Vagina (tissue), 2 donors: Measurements from ENCODE around the gene CD34.

Experiments
- POLR2AphosphoS5 ChIP-seq, 2 donors: sonication (generic); formaldehyde crosslinking; IDR thresholded peaks; one replicate each; pipeline ENCODE4 v1.9.0; 2017; ENCODE audit warnings: antibody characterized with exemption in 2 of 2, mild to moderate bottlenecking in 2 of 2, low read depth in 1 of 2; ENCODE audit not compliant: insufficient read depth in 1 of 2
- TF ChIP-seq, protein P1 (sequence below), 3 experiments: fragments of 450-650 bp in 2 of 3; fragments of 200-600 bp in 1 of 3; sonication (generic) in 1 of 3; IDR thresholded peaks; one replicate each; pipeline ENCODE4 v1.5.1; 2017 to 2019; ENCODE audit warnings: antibody characterized with exemption in 3 of 3, mild to moderate bottlenecking in 2 of 3, moderate library complexity in 2 of 3

- TF ChIP-seq, protein P1, sequence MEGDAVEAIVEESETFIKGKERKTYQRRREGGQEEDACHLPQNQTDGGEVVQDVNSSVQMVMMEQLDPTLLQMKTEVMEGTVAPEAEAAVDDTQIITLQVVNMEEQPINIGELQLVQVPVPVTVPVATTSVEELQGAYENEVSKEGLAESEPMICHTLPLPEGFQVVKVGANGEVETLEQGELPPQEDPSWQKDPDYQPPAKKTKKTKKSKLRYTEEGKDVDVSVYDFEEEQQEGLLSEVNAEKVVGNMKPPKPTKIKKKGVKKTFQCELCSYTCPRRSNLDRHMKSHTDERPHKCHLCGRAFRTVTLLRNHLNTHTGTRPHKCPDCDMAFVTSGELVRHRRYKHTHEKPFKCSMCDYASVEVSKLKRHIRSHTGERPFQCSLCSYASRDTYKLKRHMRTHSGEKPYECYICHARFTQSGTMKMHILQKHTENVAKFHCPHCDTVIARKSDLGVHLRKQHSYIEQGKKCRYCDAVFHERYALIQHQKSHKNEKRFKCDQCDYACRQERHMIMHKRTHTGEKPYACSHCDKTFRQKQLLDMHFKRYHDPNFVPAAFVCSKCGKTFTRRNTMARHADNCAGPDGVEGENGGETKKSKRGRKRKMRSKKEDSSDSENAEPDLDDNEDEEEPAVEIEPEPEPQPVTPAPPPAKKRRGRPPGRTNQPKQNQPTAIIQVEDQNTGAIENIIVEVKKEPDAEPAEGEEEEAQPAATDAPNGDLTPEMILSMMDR (IDR thresholded peaks at IDR 0.05): no peak
- no peak for TF ChIP-seq POLR2AphosphoS5 (IDR thresholded peaks at IDR 0.05; ENCODE audit: insufficient read depth in 1 of 2, low read depth in 1 of 2)
These were observed 53.5 kb downstream of the CD34 start for GRCh38 chr1:207857447-207857846.
